HG03280 (cell line): ENCODE measurements around the gene NXN.
A peak's percentile ranks its signal among the peaks of the same experiment; 100 is the strongest.
"Not testable (repeated sequence)": the region's sequence is repeated elsewhere in the genome, so short reads cannot be mapped to it uniquely, and the experiment has no call there.

ENCODE experiments used
- ATAC-seq: cut with Tn5 transposase; IDR thresholded peaks from one replicate; pipeline ENCODE4 v1.9.1; 2021; ENCODE audit warnings: mild to moderate bottlenecking, moderate library complexity; ENCODE audit not compliant: unreplicated experiment

NXN gene

DNA sequence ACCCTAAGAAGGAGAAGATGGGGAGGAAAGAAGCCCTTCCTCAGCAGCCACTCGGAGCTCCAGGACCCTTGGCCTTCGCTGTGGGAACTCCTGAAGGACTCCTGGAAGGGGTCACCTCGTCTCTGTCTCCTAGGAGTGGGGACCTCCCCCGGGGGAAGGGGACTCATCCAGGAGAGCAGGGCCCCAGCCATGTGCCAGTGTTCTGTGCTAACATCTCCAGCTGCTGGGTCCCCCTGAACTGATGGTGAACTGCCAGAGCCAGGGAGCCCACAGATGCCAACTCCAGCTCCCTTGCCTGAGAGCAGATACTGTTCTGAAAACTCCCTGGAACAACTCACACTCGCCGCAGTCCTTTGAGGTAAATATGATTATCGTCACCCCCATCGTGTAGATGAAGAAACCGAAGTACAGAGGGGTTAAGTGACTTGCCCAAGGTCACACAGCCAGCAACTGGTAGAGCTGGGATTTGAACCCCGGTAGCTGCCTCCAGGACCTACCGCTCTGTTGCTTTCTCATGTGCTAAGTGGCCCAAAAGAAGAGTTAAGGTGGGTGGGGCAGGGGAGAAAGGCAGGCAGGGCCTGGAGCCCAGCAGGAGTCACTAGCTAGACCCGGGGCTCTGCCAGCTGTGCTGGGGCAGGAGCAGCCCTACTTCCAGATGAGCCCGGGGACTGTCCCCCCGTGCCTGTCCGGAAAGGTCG, 27.9 kb upstream of the NXN start:
- ATAC-seq, result no peak

DNA sequence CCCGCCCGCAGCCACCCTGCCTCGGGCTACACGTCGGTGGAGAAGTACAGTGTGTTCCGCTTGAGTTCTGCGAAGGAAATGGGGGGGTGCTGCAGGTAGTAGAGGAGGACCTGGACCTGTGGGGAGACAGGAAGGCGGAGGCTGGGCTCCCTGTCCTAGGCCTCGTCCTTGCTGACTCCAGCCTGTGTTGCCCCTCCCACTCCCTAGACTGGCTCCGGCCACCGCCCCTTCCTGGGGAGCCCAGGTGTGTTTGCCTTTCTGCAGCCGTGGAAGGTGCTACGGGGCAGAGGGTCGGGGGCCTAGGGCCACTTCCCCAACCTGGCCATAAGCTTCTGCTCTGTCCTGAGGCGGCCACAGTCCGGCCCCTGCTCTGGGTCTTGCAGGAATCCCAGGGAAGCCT, 26.5 kb upstream of the NXN start:
- ATAC-seq, result no peak

DNA sequence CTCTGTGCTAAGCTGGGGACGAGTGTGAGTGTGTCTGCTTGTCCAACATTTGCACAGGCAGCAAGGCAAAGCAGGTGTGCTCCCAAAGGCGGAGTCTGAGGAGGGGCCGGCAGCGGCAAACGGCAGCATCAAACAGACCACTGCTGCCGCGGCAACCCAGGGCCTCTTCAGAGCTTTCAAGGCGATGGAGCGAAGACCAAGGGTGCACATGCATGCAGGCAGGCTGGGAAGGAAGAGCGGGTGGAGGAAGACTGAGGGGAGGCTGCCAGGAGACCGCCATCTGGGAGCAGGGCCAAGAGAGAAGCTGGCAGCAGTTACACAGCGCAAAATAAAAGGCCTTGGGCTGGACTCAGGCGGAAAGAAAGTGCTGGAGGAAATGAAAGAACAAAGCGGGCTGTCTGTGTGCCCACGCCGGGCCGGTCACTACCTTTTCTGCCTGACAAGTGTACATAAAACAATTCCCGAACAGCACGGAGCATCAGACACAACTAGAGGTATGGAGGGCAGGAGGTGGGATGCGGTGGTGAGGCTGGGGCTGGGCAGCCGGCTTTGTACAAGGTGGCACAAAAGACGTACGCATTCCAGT, 25.9 kb upstream of the NXN start:
- ATAC-seq, result no peak

DNA sequence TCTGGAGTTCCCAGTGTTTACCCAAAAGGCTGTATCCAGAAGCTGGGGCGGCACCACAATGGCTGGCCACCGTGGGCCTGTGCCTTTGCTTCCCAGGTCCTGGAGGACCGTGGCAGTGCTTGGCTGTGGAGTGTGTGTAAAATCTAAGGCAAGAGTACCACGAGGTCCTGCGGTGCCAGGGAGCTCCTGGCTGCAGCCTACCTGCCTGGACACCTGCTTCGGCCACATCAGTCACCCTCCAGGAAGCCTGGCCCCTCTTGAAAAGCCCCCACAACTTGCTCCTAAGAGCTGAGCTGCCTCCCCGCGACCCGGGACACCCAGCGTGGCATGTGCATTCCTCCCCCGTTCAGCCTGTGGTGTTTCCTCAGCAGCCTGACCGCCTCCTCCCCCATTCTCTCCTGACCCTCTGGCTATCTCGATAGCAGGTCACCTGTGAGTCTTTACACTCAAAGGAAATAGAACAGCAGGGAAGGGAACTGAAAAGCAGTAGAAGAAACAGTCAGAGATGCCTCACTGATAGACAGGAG, 25.3 kb upstream of the NXN start:
- no peak for ATAC-seq

DNA sequence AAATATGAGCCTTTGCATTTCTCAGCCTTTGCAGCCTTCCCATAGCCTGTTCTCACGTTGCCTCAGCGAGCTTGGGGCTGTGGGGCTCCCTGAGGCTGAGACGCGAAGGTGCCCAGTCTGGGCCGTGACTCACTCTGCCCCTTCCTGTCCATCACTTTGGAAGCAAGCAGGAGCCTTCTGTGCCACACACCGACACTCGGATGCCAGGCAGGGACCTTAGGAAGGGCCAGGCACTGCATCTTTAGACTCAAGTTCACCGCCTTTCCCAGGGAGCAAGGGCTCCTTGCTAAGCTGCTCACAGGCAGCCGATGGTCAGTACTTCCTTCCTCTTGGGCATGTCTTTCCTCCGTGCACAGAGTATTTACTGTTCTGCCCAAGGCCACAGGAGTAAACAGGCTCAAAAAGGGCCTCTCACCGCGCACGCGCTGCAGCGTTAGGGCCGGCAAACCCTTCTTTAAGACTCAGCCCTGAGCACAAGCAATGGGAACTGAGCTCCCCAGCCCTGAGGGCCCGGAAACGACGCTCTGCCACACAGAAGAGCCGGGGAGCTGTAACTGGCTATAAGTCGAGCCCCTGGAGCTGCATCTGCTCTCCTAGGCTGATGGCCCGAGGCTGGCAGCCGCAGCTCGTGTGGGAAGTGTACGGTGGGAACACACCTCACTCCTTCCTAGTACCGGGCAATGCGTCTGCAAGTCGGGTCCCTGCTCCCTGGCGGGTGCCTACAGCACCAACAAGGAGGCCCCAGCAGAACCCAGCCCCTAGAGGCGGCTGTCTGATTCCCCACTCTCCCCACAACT, 24.6 kb upstream of the NXN start:
- no peak for ATAC-seq

DNA sequence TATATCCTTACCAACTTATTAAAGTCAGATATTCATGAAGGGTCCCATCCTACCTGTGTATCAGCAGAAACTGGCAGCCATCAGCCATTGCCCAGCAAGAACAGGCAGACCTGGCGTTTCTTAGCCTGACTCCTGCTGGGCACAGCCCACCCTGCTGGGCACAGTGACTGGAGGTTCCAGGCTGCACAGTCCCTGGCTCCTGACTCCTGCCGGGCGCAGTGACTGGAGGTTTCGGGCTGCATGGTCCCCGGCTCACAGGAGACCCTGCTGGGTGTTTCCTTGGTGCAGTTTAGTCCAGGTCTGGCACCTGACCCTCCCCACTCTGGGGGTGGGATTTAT, 24.0 kb upstream of the NXN start:
- ATAC-seq, result no peak

DNA sequence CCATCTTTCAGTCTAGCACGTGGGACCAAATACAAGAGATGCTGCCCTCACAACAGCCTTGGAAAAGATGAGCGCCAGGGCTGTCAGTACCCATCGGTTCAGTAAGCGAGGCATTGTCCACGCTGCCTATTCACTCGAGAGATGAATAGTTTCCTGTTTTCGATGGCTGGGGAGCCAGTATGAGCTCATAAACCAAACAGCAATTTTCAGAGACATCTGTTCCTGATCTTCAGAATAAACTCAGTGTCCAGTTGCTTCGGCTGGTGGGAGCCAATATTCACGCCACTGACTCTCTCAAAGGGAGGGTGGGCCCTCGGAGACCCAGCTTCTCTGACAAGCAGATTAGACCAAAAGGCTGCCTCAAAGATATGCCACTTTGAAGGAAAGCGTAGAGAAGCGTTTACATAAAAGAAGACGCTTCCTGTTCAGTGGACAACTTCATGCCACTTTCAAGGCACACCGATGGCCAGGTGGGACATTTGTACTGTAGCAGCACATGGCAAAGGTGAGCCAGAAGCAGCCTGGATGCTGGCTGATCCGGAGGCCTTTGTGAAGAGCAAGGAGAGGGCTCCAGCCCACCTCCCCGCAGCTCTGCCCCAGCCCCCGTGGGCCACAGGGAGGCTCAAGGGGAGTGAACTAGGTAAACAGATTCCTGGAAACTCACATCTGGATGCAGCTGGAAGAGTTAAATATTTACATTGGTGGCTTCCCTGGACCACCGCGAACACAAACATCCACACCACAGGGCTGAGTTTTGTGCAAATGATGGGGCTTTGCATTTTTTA, 23.4 kb upstream of the NXN start:
- ATAC-seq, result no peak

DNA sequence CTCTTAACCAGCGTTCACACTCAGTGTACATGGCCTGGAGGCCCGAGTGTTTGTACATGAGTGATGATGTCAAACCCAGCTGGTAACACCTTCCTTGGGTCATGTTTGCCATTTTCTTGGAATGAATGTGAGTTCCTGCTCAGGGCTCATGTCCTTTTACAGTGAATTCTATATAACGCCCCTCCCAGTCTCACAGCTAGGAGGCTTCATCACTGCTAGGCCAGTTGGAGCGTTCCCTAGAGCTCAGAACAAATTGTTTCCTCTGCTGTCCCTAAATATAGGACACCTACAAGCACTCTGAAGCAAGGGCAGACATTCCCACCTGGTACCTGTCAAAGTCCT, 22.8 kb upstream of the NXN start:
- no peak for ATAC-seq

DNA sequence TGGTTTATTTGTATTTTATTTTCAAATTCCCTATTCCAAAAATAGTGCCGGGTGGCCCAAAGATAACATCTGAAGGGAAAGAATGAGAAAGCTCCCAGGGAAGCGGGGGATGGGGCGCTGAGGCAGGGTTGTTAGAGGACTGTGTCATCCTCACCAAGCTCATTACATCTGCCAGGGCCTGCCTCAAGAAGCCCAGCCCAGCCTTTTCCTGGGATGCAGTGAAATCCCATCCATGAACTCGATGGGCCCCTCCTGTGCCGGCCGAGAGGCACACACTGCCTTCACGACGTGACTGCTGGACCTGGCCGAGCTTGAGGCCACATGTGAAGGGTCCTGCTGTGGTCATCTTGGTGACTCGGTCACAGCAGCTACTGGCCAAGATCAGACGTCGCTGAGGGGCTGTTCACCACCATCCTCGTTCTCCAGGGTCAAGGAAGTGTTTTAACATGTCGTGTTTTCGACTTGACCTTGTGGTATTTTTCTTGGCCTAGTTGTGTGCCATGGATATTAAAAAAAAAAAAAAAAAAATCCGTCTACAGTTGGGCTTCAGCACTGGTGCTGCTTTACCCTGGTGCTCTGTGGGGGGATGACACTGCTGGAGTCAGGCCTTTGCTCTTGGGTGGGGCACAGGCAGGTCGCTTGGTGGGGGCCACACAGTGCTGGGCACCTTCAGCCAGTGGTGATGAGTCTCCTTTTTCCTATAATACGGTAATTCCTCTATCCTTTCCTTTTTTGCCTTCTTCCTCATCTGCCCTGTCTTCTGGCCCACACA, 22.2 kb upstream of the NXN start:
- no peak for ATAC-seq

DNA sequence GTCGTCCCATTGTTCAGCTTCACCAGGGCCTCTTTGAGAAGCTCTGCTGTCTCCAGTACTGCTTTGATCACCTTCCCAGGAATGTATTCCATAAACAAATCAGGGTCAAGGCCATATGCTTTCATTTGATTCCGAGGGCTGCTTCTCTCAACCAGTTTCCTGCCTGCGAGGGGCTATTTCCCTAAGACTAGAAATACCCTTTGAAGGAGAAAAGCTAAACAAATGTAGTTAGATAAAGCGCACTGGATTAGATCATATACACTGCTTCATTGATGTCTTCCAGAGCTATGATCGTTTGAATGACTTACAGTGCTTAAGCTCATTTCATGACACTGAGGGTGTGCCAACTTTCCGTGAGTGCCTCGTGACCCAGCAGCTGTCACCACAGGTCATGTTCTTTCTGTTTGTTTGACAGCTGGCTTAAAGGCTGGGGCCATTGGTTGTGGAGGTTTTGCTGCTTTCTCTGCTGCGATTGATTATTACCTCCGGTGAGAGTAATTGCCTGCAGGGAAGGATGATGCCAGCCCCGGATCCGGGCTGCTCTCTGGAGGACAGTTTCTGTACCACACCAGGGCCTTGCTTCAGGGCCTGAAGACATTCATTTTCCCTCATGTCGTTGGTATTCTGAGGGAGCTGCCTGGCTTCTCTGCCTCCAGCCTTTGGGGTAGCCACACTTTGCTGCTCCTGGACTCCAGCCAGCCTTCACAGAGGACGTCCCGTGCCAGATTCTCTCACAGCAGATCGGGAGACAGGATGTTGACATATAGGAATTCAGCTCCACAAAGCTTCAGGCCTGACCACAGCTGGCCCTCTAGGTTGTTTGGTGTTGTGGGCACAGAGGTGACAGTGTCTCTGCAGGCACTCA, 21.3 kb upstream of the NXN start:
- no peak for ATAC-seq

DNA sequence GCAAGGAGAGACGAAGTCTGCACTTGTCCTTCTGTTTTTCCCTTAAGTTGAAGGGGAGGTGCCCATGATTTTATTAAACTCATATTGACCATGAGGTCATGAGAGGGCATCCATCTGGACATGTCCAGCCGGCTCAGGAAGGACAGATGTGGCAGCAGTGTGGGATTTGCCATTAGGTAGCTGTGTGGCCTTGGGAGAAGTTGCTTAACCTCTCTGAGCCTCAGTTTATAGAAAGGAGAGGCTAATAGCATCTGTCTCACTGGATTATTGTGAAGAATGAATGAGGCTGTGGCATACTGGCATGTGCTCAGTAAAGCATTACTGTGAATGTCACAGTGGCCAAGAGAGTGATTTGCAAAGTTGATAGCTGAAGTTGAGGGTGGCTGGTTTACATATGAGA, 18.5 kb upstream of the NXN start:
- ATAC-seq, result no peak

DNA sequence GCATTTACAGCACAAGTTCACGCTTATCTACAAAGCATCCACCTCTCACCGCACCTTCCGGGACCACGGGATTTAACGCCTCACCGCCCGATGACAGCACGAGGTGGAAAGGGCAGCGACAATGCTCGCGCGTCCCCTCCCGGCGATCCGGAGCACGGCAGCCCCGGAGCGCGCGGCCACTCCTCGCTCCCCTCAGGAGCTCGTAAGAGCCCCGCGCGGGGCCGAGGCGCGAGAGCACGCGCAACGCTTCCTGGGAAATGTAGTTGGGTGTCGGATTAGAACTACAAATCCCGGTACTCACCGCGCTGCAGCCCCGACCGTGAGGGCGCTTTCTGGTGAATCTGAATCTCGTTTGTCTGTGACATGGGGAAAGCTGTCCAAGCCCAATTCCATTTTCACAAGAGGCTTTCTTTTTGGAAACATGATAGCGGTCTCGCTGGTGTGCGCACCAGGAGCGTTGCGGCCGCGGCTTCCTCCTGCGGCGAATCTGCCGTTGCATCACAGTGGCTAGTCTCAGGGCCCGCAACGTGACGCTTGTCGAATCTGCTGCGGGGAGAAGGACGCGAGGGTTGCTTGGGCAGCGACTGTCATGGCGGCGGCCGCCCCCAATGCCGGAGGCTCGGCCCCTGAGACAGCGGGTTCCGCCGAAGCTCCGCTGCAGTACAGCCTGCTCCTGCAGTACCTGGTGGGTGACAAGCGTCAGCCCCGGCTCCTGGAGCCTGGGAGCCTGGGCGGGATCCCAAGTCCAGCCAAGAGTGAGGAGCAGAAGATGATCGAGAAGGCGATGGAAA, 17.2 kb upstream of the NXN start, which contains the start of gene TIMM22:
Gene TIMM22, plus strand, starts transcription at position 576 of the 791 bp plus-strand sequence. Its CDS starts 14 bp downstream, at position 590.
- ATAC-seq, result peak; percentile 92

DNA sequence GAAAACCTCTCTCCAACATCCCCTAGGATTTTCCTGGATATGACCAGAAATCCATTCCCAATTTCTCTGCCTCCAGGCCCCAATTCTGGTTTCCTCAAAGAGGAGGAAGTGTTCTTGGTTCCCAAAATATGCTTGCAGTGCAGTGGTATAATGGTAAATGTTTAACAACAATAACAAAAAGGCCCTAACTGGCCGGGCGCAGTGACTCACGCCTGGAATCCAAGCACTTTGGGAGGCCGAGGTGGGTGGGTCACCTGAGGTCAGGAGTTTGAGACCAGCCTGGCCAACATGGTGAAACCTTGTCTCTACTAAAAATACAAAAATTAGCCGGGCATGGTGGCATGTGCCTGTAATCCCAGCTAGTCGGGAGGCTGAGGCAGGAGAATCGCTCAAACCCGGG, 15.7 kb upstream of the NXN start:
- not testable (repeated sequence) for ATAC-seq

DNA sequence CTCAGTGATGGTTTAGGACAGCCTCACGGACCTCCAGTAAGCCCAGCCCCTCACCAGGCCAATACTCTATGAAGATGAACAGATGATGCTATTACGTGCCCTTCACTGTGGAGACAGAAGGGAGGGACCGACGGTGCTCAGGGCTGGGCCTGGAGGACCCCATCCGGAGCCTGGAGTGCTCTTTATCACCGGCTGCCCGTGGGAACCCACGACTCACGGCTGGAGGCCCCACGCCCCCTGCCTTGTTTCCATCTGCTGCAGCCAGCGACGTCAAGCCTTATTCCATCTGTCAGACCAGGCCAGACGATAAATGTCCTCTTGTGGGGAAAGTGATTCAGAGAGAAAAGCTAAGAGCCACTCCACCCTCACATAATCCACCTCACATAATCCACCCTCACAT, 13.4 kb upstream of the NXN start:
- no peak for ATAC-seq

DNA sequence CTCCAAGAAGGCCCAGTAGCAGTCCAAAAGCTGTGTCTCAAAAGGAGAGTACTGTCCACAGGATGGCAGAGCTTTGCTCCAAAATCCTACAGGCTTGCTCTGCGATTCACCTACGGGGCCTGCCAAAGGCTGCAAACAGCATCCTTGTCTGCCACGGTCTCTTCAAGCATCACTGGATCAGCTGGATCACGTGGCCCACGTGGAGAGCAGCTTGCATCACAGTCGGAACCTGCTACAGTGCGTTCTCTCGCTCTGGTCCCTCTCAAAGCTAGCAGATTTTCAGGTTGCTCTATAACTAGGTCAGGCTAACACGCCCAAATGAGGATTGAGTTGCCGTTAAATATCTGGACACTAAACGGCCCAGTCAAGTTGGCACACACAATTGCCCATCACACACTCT, 9.0 kb upstream of the NXN start:
- ATAC-seq, result no peak

DNA sequence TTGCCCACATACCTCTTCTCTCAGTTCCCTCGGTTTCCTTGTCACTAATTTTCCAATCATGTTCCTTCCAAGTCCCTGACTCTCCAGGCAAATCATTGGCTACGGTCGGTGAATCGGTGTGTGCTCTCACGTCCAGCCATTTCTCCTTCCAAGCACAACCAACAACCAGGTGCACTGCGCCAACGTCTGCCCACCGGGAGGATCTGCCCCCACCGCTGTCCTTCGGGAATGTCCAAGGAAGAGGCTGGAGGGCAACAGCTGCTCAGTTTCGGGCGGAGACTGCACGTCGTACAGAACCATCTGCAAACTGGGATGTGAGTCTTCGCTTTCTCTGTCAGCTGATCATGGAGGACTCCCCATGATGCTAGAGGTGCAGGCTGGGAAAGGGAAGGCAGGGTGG, 8.4 kb upstream of the NXN start:
- no peak for ATAC-seq

DNA sequence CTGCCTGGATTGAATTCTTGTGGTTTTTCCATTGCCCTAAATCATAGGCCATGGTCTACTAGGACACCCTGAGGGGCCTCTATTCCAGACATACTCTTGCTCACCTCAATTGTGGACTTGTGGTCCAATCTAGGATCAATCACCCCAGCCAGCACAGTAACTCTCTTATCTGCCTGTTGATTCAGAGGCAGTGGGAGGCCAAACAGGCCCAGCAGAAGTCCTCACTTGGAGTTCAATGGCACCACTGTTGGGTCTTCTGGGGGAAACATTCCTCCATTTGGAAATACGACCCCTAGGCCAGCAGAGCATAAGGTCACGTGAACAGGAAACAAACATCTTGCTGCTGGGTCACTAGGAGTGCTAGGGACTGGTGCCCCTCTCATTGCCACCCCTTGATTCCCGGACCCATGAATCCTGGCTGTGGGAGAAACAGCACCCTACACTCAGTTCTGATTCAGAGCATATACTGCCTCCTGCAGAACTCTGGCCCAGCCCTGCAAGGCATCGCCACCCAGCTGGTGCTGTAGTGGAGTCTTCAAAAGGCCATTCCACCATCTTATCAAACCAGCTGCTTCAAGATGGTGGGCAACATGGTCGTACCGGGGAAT, 6.8 kb upstream of the NXN start:
- no peak for ATAC-seq

DNA sequence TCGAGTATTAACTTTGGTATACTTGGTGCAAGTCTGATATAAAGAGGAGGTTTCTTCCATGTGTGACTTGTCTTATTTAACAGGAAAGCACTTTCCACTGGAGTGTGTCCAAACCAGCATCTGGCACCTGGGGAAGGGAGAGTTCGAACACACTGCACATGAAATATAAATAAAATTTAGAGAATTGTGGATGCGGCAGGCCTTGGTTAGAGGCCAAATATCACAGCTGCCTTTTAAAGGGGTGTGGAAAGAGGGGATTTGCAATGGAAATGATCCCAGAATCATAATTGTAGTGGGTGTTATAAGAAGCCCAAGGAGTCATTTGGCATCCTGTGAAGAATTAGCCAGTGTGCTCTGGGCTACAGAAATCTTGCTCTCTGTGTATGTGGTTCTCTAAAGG, 4.3 kb upstream of the NXN start:
- no peak for ATAC-seq

DNA sequence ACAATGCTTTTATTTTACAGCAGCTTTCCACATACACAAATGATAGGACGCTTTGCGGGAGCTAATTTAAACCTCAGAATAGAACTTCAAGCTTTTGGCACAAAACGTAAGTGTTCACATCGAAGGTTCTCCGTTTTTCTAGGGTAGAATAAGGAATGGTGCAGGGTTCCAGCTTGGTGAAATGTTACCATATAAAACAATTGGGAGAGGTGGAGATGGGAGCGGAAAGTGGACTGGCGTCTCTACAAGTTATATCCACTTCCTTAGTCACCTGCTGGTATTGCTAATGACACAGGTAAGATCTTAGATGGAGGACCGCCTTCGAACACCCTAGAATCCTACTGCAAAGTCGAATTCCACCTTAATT, 1.7 kb upstream of the NXN start:
- ATAC-seq, result no peak
